ENCODE data around the gene DLG2. TPM values are rescaled to one million over a fixed set of nuclear protein-coding genes. Genes with fewer than 3 reads are reported as not detected.

Gene DLG2
- total and polyA plus RNA-seq, 2 of the 8 experiments (the other 6 are each of a cell fraction or from before 2014, with no cell fraction given): 1.7 to 14.3 TPM

DNA sequence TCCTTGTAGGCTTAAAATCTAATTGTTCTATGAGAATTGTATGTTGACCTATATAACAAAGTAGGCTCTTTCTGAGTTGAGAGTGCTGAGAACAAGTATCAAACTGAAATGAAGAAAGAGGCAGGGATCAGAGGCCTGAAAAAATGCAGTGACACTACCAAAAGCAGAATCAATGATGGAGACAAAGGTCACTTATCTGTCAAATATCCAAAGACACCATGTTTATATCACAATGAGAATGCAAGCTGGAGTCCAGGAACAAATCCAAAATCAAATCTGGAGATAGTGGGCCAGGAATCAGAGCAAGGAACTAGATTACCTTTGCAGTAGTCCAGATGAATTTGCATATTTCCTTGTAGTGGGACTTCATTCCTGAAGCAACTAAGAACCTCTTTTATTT lies 377.7 kb downstream of the DLG2 start:
- no peak overlapping the region for H4K8ac ChIP-seq (ENCODE audit: extremely low read depth, insufficient read depth, low read length)
- no peak for FAIRE-seq
- H4K91ac ChIP-seq (replicated peaks; ENCODE audit: insufficient read length, low read length): no peak overlapping the region
- no peak overlapping the region for H3K27ac ChIP-seq (ENCODE audit: low read depth, low read length)
- H2BK15ac ChIP-seq (ENCODE audit: low read length): no peak overlapping the region
- H4K5ac ChIP-seq (ENCODE audit: insufficient read length, low read depth, low read length): no peak overlapping the region
- no peaks in the 10 kb centered on the region for H3K79me2 ChIP-seq (ENCODE audit: control insufficient read depth in 1 of 2, insufficient read depth in 2 of 2, low read length in 2 of 2)
- H3K9ac ChIP-seq (replicated peaks in 1 of 4; ENCODE audit: extremely low read depth in 1 of 4, low read depth in 3 of 4, low read length in 3 of 4): no peak overlapping the region
- no peak overlapping the region for H3K14ac ChIP-seq (ENCODE audit: insufficient read length)
- no peaks in the 10 kb centered on the region for H3K36me3 ChIP-seq (ENCODE audit: control insufficient read depth in 2 of 4, insufficient read depth in 4 of 4, low read length in 3 of 4)
- no peaks in the 10 kb centered on the region for H3K27me3 ChIP-seq (replicated peaks in 1 of 4; ENCODE audit: control insufficient read depth in 3 of 4, extremely low read depth in 1 of 4, insufficient read depth in 3 of 4, low read length in 3 of 4)
- no peak overlapping the region for H2AFZ ChIP-seq (ENCODE audit: low read length)
- H3K4ac ChIP-seq (replicated peaks; ENCODE audit: insufficient read length, low read depth, low read length): no peak overlapping the region
- no peaks in the 10 kb centered on the region for H4K20me1 ChIP-seq (replicated peaks in 1 of 2; ENCODE audit: control insufficient read depth in 1 of 2, insufficient read depth in 2 of 2, low read length in 2 of 2)
- H2BK20ac ChIP-seq (ENCODE audit: low read length): no peak overlapping the region
- H3K9me3 ChIP-seq (ENCODE audit: insufficient read depth in 2 of 2, low read depth in 1 of 2, low read length in 1 of 2): no peaks in the 10 kb centered on the region
- no peak for DNase-seq (ENCODE audit: low read depth in 1 of 2, low spot score in 2 of 2)
- H3K4me1 ChIP-seq (replicated peaks in 1 of 4; ENCODE audit: control insufficient read depth in 3 of 4, insufficient read depth in 4 of 4, low read length in 3 of 4): no peaks in the 10 kb centered on the region
- ChIA-PET POLR2A (ENCODE audit: partially characterized antibody) (no interaction called here), CTCF (ENCODE audit: partially characterized antibody) (no interaction called here)
- H2BK12ac ChIP-seq (ENCODE audit: low read depth, low read length): no peak overlapping the region
- no peak overlapping the region for H2BK120ac ChIP-seq (replicated peaks; ENCODE audit: low read depth, low read length)
- H3K4me3 ChIP-seq (ENCODE audit: extremely low read depth in 1 of 4, insufficient read depth in 2 of 4, low read depth in 3 of 4, low read length in 4 of 4): no peak overlapping the region
- H3K18ac ChIP-seq (ENCODE audit: extremely low read depth, low read length): no peak overlapping the region
- no peak overlapping the region for H2AK5ac ChIP-seq (ENCODE audit: low read depth, low read length)
- H3K23ac ChIP-seq (ENCODE audit: insufficient read length): no peak overlapping the region
- H2BK5ac ChIP-seq (ENCODE audit: low read depth, low read length): no peak overlapping the region
- H3K23me2 ChIP-seq (ENCODE audit: low read depth, low read length): no peaks in the 10 kb centered on the region
- no peak overlapping the region for H3K56ac ChIP-seq (replicated peaks; ENCODE audit: insufficient read length, low read depth, low read length)
- H3K79me1 ChIP-seq (ENCODE audit: low read depth, low read length): no peaks in the 10 kb centered on the region
- no peak overlapping the region for H3K4me2 ChIP-seq (ENCODE audit: insufficient read depth in 1 of 2, low read depth in 2 of 2, low read length in 2 of 2)
- TF ChIP-seq RAD21 (IDR thresholded peaks at IDR 0.05 in 1 of 2, conservative IDR thresholded peaks at IDR 0.05 in 1 of 2; ENCODE audit: low read depth in 2 of 2, low read length in 2 of 2) (no peak), GTF2F1 (IDR thresholded peaks at IDR 0.05; ENCODE audit: borderline replicate concordance, low read depth, low read length) (no peak), BACH1 (IDR thresholded peaks at IDR 0.05; ENCODE audit: low read length) (no peak), KDM4A (IDR thresholded peaks at IDR 0.05; ENCODE audit: low read depth, low read length, severe bottlenecking) (no peak), JUN (IDR thresholded peaks at IDR 0.05; ENCODE audit: low read depth, low read length) (no peak), BRCA1 (IDR thresholded peaks at IDR 0.05; ENCODE audit: low read depth, low read length) (no peak), RNF2 (IDR thresholded peaks at IDR 0.05; ENCODE audit: borderline replicate concordance, low read depth, low read length, missing control alignments, poor library complexity, severe bottlenecking) (no peak), CBX5 (IDR thresholded peaks at IDR 0.05; ENCODE audit: low read depth, low read length) (no peak)
- TF ChIP-seq, protein P1, sequence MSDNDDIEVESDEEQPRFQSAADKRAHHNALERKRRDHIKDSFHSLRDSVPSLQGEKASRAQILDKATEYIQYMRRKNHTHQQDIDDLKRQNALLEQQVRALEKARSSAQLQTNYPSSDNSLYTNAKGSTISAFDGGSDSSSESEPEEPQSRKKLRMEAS (IDR thresholded peaks at IDR 0.05): no peak
